Ishikawa (cell line): ENCODE measurements around the gene ZNF366.

Source experiments
- EGR1 ChIP-seq: IDR thresholded peaks from 2 replicates; pipeline ENCODE4 v1.6.1; 2012
- RAD21 ChIP-seq: IDR thresholded peaks from 2 replicates; pipeline ENCODE4 v1.6.1; 2012; ENCODE audit warnings: low read depth
- TF ChIP-seq, protein P1 (sequence below): IDR thresholded peaks from 2 replicates; pipeline ENCODE4 v1.6.1; 2012

DNA sequence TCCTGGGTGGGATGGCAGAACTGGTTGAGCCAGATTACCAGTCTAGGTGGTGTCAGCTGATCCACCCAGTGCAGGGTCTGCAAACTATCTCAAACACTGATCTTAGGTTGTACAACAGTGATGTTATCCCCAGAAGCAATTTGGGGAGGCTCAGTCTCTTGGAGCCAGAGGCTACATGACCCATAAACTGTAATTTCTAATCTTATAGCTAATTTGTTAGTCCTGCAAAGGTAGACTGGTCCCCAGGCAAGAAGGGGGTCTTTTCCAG, 5.3 kb upstream of the ZNF366 start:
- TF ChIP-seq, protein P1, sequence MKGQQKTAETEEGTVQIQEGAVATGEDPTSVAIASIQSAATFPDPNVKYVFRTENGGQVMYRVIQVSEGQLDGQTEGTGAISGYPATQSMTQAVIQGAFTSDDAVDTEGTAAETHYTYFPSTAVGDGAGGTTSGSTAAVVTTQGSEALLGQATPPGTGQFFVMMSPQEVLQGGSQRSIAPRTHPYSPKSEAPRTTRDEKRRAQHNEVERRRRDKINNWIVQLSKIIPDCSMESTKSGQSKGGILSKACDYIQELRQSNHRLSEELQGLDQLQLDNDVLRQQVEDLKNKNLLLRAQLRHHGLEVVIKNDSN = no peak
- TF ChIP-seq RAD21 = no peak
- TF ChIP-seq EGR1 = no peak
